Measurements from ENCODE around the gene FYN.

FYN gene

DNA sequence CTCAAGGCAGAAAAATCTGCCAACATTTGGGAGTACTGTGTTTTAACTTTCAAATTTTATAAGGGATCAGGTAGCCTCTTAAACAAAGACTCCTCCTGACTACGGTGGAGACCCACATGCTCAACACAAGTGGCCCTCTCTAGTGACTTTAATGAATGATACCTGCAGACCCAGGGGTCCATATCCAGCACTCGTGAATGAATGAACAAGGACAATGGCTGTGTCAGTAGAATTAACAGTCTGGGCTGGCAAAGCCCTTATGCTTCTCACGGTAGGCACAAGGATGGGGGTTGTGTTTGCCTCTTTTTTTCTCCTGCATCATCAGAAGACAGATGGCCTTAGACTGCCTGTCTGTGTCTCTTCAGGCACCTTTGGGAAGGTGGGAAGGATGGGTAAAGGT lies 154.9 kb downstream of the FYN start:
- TF ChIP-seq CTCF (IDR thresholded peaks at IDR 0.05) = no peak

- TF ChIP-seq CTCF (IDR thresholded peaks at IDR 0.05) = no peak
These were observed 155.6 kb downstream of the FYN start for GRCh38 chr6:111717621-111718020.

- TF ChIP-seq CTCF (IDR thresholded peaks at IDR 0.05) = no peak
These were observed 156.9 kb downstream of the FYN start for GRCh38 chr6:111716325-111716724.

DNA sequence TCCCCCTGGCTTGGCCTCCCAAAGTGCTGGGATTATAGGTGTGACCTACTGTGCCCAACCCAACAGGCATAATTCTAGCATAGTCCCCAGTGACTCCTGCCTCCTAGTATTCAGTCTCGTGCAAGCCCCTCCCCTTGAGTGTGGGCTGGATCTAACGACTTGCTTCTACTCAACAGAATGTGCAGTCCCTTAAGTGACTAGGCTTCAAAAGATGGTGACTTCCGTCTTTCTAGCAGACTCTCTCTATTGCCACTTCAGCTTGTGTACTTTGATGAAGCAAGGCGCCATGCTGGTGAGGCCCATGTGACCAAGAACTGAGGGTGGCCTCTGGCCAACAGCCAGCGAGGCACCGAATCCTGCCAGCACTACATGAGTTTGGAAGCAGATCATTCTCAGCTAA lies 157.9 kb downstream of the FYN start:
- TF ChIP-seq CTCF (IDR thresholded peaks at IDR 0.05) = no peak

DNA sequence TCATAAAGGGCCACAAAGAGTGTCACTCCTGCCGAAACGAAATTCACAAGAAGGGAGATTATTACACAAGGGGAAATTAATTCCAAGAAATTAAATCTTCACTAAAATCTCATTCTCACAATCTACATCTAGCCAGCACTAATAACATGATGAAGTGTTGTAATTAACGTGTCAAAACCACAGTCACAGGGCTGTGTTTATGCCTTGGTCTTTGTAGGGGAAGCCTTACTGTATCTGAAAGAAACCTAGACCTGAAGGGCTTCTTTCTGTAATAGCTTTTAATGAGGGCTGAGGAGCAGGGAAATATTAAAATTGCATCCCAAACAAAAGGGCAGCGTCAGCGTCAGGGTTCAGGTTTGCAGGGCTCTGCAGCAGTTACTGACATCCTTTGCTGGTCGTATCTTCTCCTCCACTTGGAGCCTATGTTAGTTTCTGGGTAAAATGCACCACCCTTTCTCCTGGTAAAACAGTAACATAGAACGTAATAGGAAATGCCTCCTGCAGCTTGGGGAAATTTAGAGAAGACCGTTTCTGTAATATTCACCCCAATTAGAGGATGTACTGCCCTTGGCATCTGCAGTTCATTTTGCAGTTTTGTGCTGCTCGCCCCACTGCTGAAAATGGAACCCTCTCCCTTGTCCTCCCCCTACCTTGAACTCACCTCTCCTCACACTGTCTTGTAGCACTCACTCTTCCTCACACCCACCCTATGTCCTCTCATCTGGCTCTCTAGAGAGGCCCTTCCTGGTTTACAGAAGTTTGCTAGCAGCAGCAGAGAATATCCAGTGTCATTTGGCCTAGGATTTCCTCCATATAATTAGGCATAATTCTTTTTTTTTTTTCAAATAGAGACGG lies 158.6 kb downstream of the FYN start:
- no peak for TF ChIP-seq CTCF (IDR thresholded peaks at IDR 0.05)

DNA sequence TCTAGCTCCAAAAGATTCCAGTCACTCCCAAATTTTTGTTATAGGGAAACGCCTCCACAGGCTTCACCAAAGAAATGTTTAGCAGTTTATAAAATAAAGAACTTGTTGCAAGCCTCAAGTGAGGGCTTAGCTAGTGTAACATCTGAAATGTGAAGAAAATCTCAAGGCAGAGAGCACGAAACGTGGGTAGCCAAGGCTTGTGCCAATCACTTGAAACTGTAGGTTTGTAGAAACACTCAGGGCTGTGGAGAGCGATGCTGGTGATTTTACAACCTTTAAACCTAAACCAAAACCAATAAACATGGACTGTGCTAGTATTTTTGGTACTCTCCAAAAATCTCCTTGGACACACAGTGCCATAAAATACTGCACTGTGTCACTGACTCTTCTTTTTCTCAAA lies 159.4 kb downstream of the FYN start:
- no peak for TF ChIP-seq CTCF (IDR thresholded peaks at IDR 0.05)

- no peak for TF ChIP-seq CTCF (IDR thresholded peaks at IDR 0.05)
These were observed 160.0 kb downstream of the FYN start for GRCh38 chr6:111713236-111713635.

Data from LNCAP (cell line).